Esophagus muscularis mucosa (tissue), 4 donors: ENCODE measurements around the gene SLC14A1.

ENCODE experiments used
- EP300 ChIP-seq: sonication (generic); formaldehyde crosslinking; IDR thresholded peaks from one replicate; pipeline ENCODE4 v1.6.1; 2017; ENCODE audit warnings: antibody characterized with exemption
- POLR2A ChIP-seq: fragments of 450-650 bp; IDR thresholded peaks from one replicate; pipeline ENCODE4 v1.6.1; 2017; ENCODE audit warnings: antibody characterized with exemption, moderate library complexity, mild to moderate bottlenecking, low read depth
- POLR2AphosphoS5 ChIP-seq, 2 donors: sonication (generic); formaldehyde crosslinking; IDR thresholded peaks; one replicate each; pipeline ENCODE4 v1.6.1; 2017; ENCODE audit warnings: antibody characterized with exemption in 2 of 2
- TF ChIP-seq, protein P1 (sequence below), 3 experiments: fragments of 200-600 bp in 2 of 3; fragments of 450-650 bp in 1 of 3; sonication (generic) in 2 of 3; IDR thresholded peaks; one replicate each; pipeline ENCODE4 v1.5.1; 2017 to 2019; ENCODE audit warnings: antibody characterized with exemption in 3 of 3, mild to moderate bottlenecking in 2 of 3, moderate library complexity in 1 of 3

DNA sequence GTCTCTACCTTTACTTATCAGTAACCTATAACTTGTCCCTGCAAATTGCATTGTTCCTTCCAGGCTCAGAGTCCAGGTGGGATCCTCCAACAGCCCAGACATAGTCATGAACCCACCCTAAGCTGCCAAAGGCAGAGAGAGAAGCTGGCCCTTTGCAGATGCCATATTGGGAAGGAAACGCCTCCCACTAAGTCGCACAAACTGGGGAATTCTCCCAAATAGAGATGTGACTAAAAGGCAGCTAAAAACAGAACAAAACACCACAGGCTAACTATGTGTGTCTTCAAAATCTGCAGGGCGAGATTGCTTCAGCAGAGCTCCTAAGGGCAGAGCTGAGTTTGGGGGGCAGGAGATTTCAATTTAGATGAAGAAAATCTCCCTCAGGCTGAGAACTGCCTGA is 63.0 kb downstream of the SLC14A1 start:
- TF ChIP-seq, protein P1, sequence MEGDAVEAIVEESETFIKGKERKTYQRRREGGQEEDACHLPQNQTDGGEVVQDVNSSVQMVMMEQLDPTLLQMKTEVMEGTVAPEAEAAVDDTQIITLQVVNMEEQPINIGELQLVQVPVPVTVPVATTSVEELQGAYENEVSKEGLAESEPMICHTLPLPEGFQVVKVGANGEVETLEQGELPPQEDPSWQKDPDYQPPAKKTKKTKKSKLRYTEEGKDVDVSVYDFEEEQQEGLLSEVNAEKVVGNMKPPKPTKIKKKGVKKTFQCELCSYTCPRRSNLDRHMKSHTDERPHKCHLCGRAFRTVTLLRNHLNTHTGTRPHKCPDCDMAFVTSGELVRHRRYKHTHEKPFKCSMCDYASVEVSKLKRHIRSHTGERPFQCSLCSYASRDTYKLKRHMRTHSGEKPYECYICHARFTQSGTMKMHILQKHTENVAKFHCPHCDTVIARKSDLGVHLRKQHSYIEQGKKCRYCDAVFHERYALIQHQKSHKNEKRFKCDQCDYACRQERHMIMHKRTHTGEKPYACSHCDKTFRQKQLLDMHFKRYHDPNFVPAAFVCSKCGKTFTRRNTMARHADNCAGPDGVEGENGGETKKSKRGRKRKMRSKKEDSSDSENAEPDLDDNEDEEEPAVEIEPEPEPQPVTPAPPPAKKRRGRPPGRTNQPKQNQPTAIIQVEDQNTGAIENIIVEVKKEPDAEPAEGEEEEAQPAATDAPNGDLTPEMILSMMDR (IDR thresholded peaks at IDR 0.05), result no peak
- TF ChIP-seq POLR2A, result no peak
- TF ChIP-seq POLR2AphosphoS5 (IDR thresholded peaks at IDR 0.05), result no peak
- no peak for TF ChIP-seq EP300
